ENCODE data around the gene CLIC4.

Gene CLIC4

GRCh38 chr1:24853649-24854048, 108.4 kb downstream of the CLIC4 start:
- H3K4me1 ChIP-seq (ENCODE audit: control insufficient read depth in 1 of 2, insufficient read depth in 1 of 2, low read depth in 1 of 2, low read length in 1 of 2) = peaks cover 5 to 10% of the 10 kb centered on the region in 2 experiments
- H3K4me3 ChIP-seq (ENCODE audit: low read depth in 1 of 2, low read length in 1 of 2) = no peak overlapping the region
- H3K9me3 ChIP-seq = no peaks in the 10 kb centered on the region
- H3K36me3 ChIP-seq = no peaks in the 10 kb centered on the region
- H3K27ac ChIP-seq = no peak overlapping the region
- H3K27me3 ChIP-seq = peaks cover 15% of the 10 kb centered on the region
- TF ChIP-seq CTCF (IDR thresholded peaks at IDR 0.05) = no peak

- TF ChIP-seq CTCF (IDR thresholded peaks at IDR 0.05) = no peak
- H3K27ac ChIP-seq = no peak overlapping the region
- no peaks in the 10 kb centered on the region for H3K9me3 ChIP-seq
- no peaks in the 10 kb centered on the region for H3K4me1 ChIP-seq (ENCODE audit: control insufficient read depth in 1 of 2, insufficient read depth in 1 of 2, low read depth in 1 of 2, low read length in 1 of 2)
- no peaks in the 10 kb centered on the region for H3K36me3 ChIP-seq
- no peaks in the 10 kb centered on the region for H3K27me3 ChIP-seq
- no peak overlapping the region for H3K4me3 ChIP-seq (ENCODE audit: low read depth in 1 of 2, low read length in 1 of 2)
Observed at GRCh38 chr1:24855474-24855873, 110.2 kb downstream of the CLIC4 start.

GRCh38 chr1:24856787-24857506, 111.7 kb downstream of the CLIC4 start:
- Histone ChIP-seq H3K9me3 (no peaks in the 10 kb centered on the region), H3K4me1 (ENCODE audit: control insufficient read depth in 1 of 2, insufficient read depth in 1 of 2, low read depth in 1 of 2, low read length in 1 of 2) (no peaks in the 10 kb centered on the region), H3K27me3 (peaks cover 9% of the 10 kb centered on the region), H3K4me3 (ENCODE audit: low read depth in 1 of 2, low read length in 1 of 2) (no peak overlapping the region), H3K36me3 (no peaks in the 10 kb centered on the region), H3K27ac (no peak overlapping the region)
- TF ChIP-seq CTCF (IDR thresholded peaks at IDR 0.05) = no peak

- Histone ChIP-seq H3K4me3 (ENCODE audit: low read depth in 1 of 2, low read length in 1 of 2) (no peak overlapping the region), H3K27me3 (peaks cover 16% of the 10 kb centered on the region), H3K4me1 (ENCODE audit: control insufficient read depth in 1 of 2, insufficient read depth in 1 of 2, low read depth in 1 of 2, low read length in 1 of 2) (no peaks in the 10 kb centered on the region), H3K9me3 (no peaks in the 10 kb centered on the region), H3K27ac (no peak overlapping the region), H3K36me3 (no peaks in the 10 kb centered on the region)
- TF ChIP-seq CTCF (IDR thresholded peaks at IDR 0.05) = no peak
Observed at GRCh38 chr1:24857507-24858133, 112.4 kb downstream of the CLIC4 start.

GRCh38 chr1:24858277-24858676, 113.0 kb downstream of the CLIC4 start:
- H3K27ac ChIP-seq = no peak overlapping the region

More at GRCh38 chr1:24858277-24858676, 113.0 kb downstream of the CLIC4 start:
- no peak for TF ChIP-seq CTCF (IDR thresholded peaks at IDR 0.05)
- Histone ChIP-seq H3K4me3 (ENCODE audit: low read depth in 1 of 2, low read length in 1 of 2) (no peak overlapping the region), H3K9me3 (no peaks in the 10 kb centered on the region), H3K4me1 (ENCODE audit: control insufficient read depth in 1 of 2, insufficient read depth in 1 of 2, low read depth in 1 of 2, low read length in 1 of 2) (no peaks in the 10 kb centered on the region), H3K27me3 (peaks cover 23% of the 10 kb centered on the region), H3K36me3 (no peaks in the 10 kb centered on the region)

Data from neutrophil (primary cell).